ENCODE data around the gene DHRS9.
"Not testable (repeated sequence)": the region's sequence is repeated elsewhere in the genome, so short reads cannot be mapped to it uniquely, and the experiment has no call there.

The DHRS9 gene

DNA sequence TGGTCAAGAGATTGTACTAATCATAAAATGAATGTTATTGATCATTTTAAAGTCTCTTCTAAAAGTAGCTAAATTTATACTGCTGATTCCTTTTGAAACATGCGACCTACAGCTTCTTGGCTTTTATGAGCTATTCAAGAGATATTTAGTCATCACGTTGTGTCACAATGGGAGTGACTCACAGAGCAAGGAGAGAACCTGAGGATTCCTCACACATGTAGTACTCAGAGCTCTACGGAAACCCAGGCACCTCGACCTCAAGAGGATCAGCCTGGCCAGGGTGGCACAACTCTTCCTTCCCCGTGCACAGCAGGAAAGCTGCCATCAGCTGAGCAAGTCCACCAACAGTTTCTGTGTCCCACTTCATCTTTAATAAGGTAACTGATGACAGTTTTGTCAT is at the start of gene DHRS9:
Gene DHRS9, plus strand, starts transcription at position 223 of the 400 bp plus-strand sequence. CDS start 12,019 bp downstream, outside the sequence.
- DNase-seq: no peak

DNA sequence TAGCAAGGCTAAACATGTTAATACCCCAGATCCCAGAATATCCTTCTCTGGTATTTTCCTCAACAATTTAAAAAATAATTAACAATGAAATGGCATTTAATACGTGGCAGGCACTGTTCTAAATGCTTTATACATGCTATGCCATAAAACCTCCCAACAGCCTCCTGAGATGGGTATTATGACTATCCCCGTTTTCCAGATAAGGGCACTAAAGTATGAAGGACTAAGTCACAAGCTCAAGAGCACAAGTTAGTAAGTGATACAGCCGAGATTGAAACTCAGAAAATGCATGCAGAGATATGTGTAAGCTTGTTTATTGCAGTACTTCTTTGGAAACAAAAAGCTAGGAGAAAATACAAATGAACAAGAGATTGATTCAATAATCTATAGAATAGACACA is 46.2 kb upstream of the DHRS9 start:
- DNase-seq: no peak

DNA sequence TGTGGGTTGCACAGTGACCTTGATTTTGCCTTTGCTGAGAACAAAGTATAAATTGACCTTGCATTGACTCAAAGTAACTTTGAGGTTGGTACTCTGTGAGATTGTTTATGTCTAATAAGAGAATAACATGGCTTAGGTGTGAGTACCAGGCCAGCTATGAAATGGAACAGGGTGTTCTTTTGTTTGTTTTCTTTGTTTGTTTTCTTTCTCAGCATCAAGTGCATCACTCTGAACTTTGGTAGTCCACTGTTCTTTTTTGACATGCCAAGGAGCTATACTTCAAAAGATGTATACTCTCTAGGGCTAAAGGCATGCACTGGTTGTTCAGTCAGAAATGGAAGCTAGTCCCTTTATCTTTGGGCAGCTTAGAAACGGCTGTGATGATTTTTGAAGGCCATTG is 43.3 kb upstream of the DHRS9 start:
- DNase-seq: no peak

DNA sequence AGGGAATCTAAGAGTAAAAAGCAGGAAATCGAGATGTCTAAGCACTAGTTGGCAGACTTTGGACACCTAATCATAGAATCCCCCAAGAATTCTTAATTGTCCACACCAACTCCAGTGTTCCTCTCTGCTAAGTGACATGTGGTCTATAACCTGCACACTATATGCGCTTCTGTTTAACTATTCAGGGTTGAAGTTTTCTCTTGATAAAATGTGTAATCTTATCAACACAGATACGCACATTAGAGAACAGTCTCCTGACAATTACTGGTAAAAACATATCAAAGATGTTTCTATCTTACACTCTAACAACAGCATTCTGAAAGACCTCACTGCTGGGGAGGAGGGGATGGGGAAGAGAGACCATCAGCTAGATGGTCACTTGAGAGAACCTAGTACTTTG is 42.1 kb upstream of the DHRS9 start:
- DNase-seq: no peak

DNA sequence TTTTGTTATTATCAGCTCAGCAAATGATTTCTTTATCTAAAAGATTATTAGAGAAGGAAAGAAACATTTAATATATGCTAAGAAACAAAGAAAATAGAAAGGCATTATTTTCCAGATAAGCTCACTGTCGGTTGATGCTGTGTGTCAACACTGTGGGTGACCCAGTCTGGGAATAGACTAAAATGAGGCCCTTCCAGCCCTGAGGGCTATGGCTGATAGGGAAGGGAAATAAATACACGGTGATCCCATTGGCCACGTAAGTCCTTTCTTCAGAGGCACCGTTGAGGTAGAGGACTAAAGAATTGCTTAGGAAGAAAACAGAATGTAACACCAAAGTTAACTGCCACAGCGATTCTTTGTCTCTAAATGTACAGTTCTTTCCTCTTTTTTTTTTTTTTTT is 40.0 kb upstream of the DHRS9 start:
- DNase-seq: no peak

DNA sequence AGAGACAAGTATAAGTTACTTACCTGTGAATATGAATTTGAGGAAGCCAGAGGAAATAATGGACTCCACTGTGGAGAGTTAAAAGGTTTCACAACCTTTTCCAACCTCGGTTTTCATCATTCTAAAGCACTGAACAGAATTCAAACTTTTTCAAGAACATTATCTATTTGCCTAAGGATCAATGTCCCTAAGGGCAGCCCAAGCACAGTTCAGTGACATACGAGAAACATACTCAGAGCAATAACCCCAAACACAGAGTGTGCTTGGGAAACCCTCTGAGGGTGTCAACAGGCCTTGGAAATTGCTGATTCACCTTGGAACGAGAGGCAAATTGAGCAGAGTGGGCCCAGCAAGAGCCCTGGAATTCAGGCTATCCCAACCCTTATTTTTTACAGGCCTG is 38.2 kb upstream of the DHRS9 start, which contains the start of gene ABCB11:
Gene ABCB11, minus strand, starts transcription at position 123 of the 400 bp plus-strand sequence. CDS start 13,199 bp downstream, outside the sequence.
- DNase-seq: no peak

GRCh38 chr2:169034256-169034655 is 35.1 kb upstream of the DHRS9 start:
- no peak for DNase-seq

DNA sequence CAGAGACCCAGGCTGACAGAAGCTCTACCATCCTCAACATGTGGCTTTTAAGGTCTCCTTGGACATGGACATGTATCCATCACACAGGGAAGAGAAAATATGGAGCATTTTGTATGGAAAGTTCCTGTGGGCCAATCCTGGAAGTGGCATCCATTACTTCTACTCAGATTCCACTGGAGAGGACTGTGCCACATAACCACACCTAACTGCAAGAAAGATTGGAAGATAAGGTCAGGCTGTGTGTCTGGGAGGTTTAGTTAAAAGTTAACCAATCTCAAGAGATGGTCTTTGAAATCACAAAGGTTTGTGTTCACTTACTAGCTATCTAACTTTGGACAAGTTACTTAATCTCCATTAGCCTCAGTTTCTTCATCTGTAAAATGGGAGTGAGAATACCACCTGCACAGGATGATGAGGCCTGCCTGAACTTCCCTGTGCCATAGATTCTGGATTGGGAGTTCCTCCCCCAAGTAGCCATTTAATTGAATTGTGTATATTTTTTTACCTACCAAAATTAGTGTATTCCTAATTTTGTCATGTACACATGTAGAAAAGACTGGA is 34.3 kb upstream of the DHRS9 start:
- DNase-seq: no peak

DNA sequence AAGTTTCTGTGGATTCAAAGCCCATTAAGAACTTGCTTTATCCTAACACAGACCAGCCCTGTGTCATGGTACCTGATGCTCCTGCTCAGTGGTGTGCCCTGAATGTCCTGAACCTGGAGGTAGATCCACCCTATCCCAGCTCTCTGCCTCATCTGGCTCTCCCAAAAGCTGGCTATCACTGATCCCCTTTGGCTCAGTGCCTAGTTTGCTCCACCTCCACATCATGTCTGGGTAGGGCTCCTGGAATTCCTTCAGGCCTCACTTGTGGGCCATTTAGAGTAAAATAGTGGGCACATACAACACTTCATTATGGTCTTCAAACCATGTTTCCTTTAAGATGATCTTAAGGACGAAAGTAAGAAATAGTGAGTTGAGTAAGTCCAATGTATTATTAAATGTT is 33.5 kb upstream of the DHRS9 start:
- DNase-seq: no peak

- no peak for DNase-seq
These were observed 32.5 kb upstream of the DHRS9 start for GRCh38 chr2:169036736-169037440.

DNA sequence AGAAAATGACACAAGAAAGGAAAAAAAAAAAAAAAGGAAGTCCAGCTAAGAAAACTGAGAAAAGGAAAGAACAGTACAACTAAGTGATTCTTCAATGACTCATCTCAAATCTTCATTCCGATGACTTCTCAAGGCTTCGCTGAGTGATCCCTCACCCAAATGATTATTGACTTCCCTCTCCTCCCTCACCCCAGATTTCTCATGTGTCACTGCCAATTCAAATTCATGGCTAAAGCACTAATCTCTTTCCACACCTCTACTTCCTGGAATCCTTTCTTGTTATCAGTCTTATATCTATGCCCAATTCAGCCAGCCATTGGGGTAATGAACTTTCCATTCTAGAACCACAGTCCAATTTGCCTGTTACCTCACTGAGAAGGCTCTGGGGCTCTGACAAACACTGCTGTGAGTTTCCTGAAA is 31.0 kb upstream of the DHRS9 start:
- no peak for DNase-seq

DNA sequence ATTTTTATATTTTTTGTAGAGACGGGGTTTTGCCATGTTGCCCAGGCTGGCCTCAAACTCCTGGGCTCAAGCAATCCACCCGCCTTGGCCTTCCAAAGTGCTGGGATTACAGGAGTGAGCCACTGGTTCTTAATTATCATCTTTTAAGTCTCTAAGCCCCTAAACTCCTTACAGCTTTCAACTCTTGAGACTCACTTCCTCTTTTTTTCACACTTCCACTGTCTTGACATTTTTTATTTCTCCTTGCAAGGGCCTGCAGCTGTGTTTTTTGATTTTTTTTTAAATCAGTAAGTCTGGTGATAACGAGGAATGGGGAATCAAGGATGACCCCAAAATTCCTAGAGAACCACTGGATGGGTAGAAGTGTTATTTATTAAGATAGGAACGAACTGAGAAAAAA is 29.7 kb upstream of the DHRS9 start:
- DNase-seq: no peak

GRCh38 chr2:169041594-169041993 is 27.8 kb upstream of the DHRS9 start:
- no peak for DNase-seq

DNA sequence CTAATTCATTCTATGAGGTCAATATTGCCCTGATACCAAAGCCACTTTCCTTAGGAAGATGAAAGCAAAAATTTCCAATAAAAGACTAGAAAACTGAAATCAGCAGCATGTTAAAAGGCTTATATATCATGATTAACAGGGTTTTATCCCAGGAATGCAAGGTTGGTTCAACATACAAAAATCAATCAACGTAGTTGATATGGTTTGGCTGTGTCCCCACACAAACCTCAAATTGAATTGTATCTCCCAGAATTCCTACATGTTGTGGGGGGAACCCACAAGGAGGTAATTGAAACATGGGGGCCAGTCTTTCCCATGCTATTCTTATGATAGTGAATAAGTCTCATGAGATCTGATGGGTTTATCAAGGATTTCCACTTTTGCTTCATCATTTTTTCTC is 26.5 kb upstream of the DHRS9 start:
- no peak for DNase-seq

- DNase-seq: no peak
These were observed 22.8 kb upstream of the DHRS9 start for GRCh38 chr2:169046440-169047151.

DNA sequence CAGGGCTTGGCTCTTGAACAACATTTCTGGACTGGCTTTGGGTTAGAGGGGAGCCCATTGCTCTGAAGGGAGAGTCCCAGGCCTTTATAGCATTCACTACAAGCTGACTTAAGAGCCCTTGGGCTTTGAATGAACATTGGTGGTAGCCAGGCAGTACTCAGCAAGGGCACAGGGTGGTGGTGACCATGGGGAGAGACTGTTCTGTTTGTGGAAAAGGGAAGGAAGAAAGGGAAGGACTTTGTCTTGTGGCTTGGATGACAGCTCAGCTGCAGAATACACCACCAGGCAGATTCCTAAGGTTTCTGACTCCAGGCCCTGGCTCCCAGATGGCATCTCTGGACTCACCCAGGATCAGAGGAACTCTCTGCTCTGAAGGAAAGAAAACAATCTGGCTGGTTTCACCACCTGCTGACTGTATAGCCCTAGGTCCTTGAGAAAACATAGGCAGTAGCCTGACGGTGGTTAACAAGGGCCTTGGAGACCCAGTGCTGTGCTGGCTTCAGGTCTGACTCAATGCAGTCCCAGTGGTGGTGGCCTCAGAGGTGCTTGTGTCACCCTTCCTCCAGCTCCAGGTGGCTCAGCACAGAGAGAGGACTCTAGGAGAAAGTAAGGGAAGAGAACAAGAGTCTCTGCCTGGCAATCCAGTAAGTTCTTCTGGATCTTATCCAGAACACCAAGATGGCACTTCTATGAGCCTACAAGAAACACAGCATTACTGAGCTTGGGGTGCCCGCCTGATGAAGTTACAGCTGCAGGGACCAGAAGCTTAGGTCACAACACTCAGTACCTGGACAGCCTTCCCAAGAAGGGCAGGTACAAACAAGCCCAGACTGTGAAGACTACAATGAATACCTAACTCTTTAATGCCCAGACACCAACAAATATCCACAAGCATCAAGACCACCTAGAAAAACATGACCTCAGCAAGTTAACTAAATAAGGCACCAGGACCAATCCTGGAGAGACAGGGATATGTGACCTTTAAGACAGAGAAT is 21.8 kb upstream of the DHRS9 start:
- DNase-seq: no peak

DNA sequence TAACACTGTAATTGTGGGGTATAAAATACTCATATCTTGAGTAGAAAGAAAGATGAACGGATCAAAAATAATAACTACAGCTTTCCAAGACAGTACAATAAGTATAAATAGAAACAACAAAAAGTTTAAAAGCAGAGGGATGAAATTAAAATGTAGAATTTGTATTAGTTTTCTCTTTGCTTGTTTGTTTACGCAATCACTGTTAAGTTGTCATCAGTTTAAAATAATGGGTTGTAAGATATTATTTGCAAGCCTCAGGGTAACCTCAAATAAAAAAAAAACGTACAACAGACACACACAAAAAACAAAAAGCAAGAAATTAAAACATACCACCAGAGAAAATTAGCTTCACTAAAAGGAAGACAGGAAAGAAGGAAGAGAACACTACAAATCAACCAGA is 20.2 kb upstream of the DHRS9 start:
- DNase-seq: no peak

GRCh38 chr2:169050476-169051240 is 18.7 kb upstream of the DHRS9 start:
- DNase-seq: no peak

DNA sequence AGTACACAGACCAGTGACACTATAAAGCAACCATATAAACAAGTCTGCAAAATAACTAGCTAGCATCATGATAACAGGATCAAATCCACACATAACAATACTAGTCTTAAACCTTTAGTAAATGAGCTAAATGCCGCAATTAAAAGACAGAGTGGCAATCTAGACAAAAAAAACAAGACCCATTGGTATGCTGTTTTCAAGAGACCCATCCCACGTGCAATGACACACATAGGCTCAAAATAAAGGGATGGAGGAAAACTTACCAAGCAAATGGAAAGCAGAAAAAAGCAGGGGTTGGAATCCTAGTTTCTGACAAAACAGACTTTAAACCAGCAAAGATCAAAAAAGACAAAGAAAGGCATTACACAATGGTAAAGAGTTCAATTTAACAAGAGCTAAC is 14.8 kb upstream of the DHRS9 start:
- not testable (repeated sequence) for DNase-seq

DNA sequence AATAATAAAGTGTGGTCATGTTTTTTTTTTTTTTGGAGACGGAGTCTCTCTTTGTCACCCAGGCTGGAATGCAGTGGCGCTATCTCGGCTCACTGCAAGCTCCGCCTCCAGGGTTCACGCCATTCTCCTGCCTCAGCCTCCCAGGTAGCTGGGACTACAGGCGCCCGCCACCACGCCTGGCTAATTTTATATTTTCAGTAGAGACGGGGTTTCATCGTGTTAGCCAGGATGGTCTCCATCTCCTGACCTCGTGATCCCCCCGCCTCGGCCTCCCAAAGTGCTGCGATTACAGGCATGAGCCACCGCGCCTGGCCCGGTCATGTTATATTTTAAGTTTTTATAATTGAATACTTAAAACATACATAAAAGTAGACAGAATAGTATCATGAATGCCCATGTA is 5.2 kb upstream of the DHRS9 start:
- not testable (repeated sequence) for DNase-seq

GRCh38 chr2:169065422-169065821 is 3.9 kb upstream of the DHRS9 start:
- DNase-seq: no peak

DNA sequence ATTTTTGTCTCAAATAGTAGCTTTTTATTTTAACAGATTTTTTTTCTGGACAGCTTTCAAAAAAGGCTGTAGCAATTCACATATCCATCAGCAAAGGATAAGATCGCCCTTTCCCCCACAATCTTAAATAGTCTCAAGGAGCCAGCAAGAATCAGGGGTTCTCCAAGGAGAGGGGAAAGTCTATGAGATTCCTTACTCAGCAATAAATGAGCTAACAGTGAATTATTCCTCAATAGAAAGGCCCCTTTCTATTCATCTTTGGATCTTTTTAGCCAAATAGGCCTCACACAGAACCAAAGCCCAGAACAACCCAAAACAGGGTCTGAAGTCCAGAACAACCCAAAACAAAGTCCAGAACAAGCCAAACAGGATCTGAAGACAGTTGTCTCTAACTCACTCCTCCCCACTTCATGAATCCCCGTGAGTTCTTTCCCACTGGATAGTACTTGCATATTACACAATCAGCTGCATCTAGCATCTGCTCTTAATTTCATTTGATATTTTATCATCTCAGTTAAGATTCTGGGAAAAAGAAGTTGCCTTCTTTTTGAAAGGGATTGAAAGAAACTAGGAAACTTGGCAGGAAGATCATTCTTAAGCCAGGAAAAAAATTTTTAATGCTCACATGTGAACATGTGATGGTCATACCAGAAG is 3.4 kb upstream of the DHRS9 start:
- no peak for DNase-seq

Measured in NCI-H524 treated with DMSO at 0.1 percent for 48 hours (cell line).